HepG2 (cell line): ENCODE measurements around the gene TESPA1. TPM values are rescaled to one million over a fixed set of nuclear protein-coding genes. Genes with fewer than 3 reads are reported as not detected.

Experiments used
- ATAC-seq: fragments of 200-7000 bp; cut with Tn5 transposase; 3 replicates; pipeline ENCODE4 v1.9.1; 2020; ENCODE audit warnings: mild to moderate bottlenecking, moderate library complexity
- BruUV-seq: library from RNA; stranded (reverse); fragments of 400-500 nt; replicated peaks from 2 replicates; lab custom pipeline; 2021; lab: Mats Ljungman, UMichigan
- CTCF ChIA-PET: fragments of 300-600 bp; formaldehyde crosslinking; extraction: SDS; loops from one replicate; lab custom pipeline; 2021; ENCODE audit warnings: low total read pairs, inconsistent platforms, low intra/inter-chr PET ratio; lab: Yijun Ruan, JAX
- POLR2A ChIA-PET: fragments of 350-600 bp; sonication (Branson Sonifier 250); formaldehyde crosslinking; loops from one replicate; lab custom pipeline; 2020; ENCODE audit warnings: antibody characterized with exemption, inconsistent platforms; lab: Yijun Ruan, JAX
- DNase-seq: peaks from one replicate; pipeline ENCODE4 v3.0.0-alpha.2; 2015; ENCODE audit warnings: low spot score
- FAIRE-seq: peaks from 3 replicates; lab custom pipeline; 2011; peaks lifted over from hg19 to GRCh38; lab: Jason Lieb, UNC
- H2AFZ ChIP-seq: one replicate; pipeline ENCODE4 v1.6.1; 2011; ENCODE audit warnings: low read length, inconsistent platforms
- H3K27ac ChIP-seq: fragments of 300-600 bp; 3 replicates; pipeline ENCODE4 v1.8.0; 2011; ENCODE audit warnings: mixed run types, mild to moderate bottlenecking, mixed read lengths, low read length, inconsistent platforms; ENCODE audit not compliant: insufficient read depth; ENCODE audit errors: extremely low read length
- H3K27me3 ChIP-seq, 2 experiments: fragments of 200-600 bp in 1 of 2; 2 replicates in 1 of 2; 3 replicates in 1 of 2; pipeline versions ENCODE4 v1.6.0 to v1.8.0; 2011; ENCODE audit warnings: low read length in 2 of 2, mild to moderate bottlenecking in 2 of 2, moderate library complexity in 2 of 2, inconsistent platforms in 1 of 2; ENCODE audit not compliant: insufficient read depth in 2 of 2, control insufficient read depth in 1 of 2
- H3K36me3 ChIP-seq, 2 experiments: fragments of 200-600 bp in 1 of 2; replicated peaks in 1 of 2; 2 replicates in 1 of 2; 3 replicates in 1 of 2; pipeline versions ENCODE4 v1.5.1 to v1.8.0; 2011; ENCODE audit warnings: low read length in 2 of 2, inconsistent platforms in 1 of 2; ENCODE audit not compliant: insufficient read depth in 2 of 2, control insufficient read depth in 1 of 2
- H3K4me1 ChIP-seq: 2 replicates; pipeline ENCODE4 v1.5.1; 2012; ENCODE audit warnings: low read length, inconsistent platforms; ENCODE audit not compliant: insufficient read depth
- H3K4me2 ChIP-seq: 2 replicates; pipeline ENCODE4 v1.6.0; 2011; ENCODE audit warnings: low read depth, low read length, inconsistent platforms
- H3K4me3 ChIP-seq, 3 experiments: fragments of 200-600 bp in 1 of 3; sonication (generic), shearing (Covaris generic) in 1 of 3; replicated peaks in 1 of 3; 2 replicates each; pipeline ENCODE4 v1.5.1; 2011 to 2016; ENCODE audit warnings: low read length in 3 of 3, inconsistent platforms in 2 of 3, low read depth in 2 of 3, mild to moderate bottlenecking in 2 of 3, control low read depth in 1 of 3, mixed read lengths in 1 of 3; ENCODE audit not compliant: insufficient read depth in 1 of 3
- H3K79me2 ChIP-seq: one replicate; pipeline ENCODE4 v1.6.1; 2011; ENCODE audit warnings: low read length, inconsistent platforms; ENCODE audit not compliant: insufficient read depth
- H3K9ac ChIP-seq: 2 replicates; pipeline ENCODE4 v1.6.0; 2011; ENCODE audit warnings: mild to moderate bottlenecking, low read depth, low read length, inconsistent platforms; ENCODE audit not compliant: insufficient read depth
- H3K9me3 ChIP-seq: 2 replicates; pipeline ENCODE4 v1.5.1; 2012; ENCODE audit warnings: mild to moderate bottlenecking, low read length
- H4K20me1 ChIP-seq: 2 replicates; pipeline ENCODE4 v1.6.0; 2011; ENCODE audit warnings: inconsistent platforms, mild to moderate bottlenecking, low read length, moderate library complexity; ENCODE audit not compliant: insufficient read depth
- CSRNP2 ChIP-seq: sonication (generic); formaldehyde crosslinking; conservative IDR thresholded peaks from 2 replicates; pipeline ENCODE4 v1.8.0; 2022; ENCODE audit warnings: low read depth, missing genetic modification reagents
- FUBP1 ChIP-seq: sonication (generic); formaldehyde crosslinking; IDR thresholded peaks from 2 replicates; pipeline ENCODE4 v1.5.1; 2020; ENCODE audit warnings: missing genetic modification reagents, mild to moderate bottlenecking, borderline replicate concordance
- KAT7 ChIP-seq: IDR thresholded peaks from 2 replicates; pipeline ENCODE4 v1.6.1; 2018; ENCODE audit warnings: borderline replicate concordance, missing compliant biosample characterization
- KLF15 ChIP-seq: sonication (generic); formaldehyde crosslinking; IDR thresholded peaks from 2 replicates; pipeline ENCODE4 v1.8.1; 2023; ENCODE audit warnings: borderline replicate concordance, mild to moderate bottlenecking, inconsistent platforms, missing genetic modification reagents, mixed read lengths
- LRRFIP1 ChIP-seq: sonication (generic); formaldehyde crosslinking; conservative IDR thresholded peaks from 2 replicates; pipeline ENCODE4 v1.4.0; 2020; ENCODE audit warnings: missing genetic modification reagents
- NCOA5 ChIP-seq: sonication (generic); formaldehyde crosslinking; IDR thresholded peaks from 2 replicates; pipeline ENCODE4 v1.4.0; 2020; ENCODE audit warnings: missing genetic modification reagents
- SMC3 ChIP-seq: IDR thresholded peaks from 2 replicates; pipeline ENCODE4 v1.6.1; 2011; ENCODE audit warnings: low read length, improper control_type of control experiment
- STAT6 ChIP-seq: sonication (generic); formaldehyde crosslinking; IDR thresholded peaks from 2 replicates; pipeline ENCODE4 v1.4.0; 2020; ENCODE audit warnings: missing genetic modification reagents, mild to moderate bottlenecking, borderline replicate concordance
- ZNF276 ChIP-seq: sonication (generic); formaldehyde crosslinking; IDR thresholded peaks from 2 replicates; pipeline ENCODE4 v1.4.0; 2020; ENCODE audit warnings: mild to moderate bottlenecking, low read depth, missing genetic modification reagents
- ZNF33A ChIP-seq: sonication (generic); formaldehyde crosslinking; IDR thresholded peaks from 2 replicates; pipeline ENCODE4 v1.5.1; 2020; ENCODE audit warnings: missing genetic modification reagents, mild to moderate bottlenecking, moderate library complexity, borderline replicate concordance
- ZNF816 ChIP-seq: sonication (generic); formaldehyde crosslinking; IDR thresholded peaks from 2 replicates; pipeline ENCODE4 v1.8.0; 2022; ENCODE audit warnings: missing genetic modification reagents, mild to moderate bottlenecking, borderline replicate concordance
- ZNF83 ChIP-seq: sonication (generic); formaldehyde crosslinking; IDR thresholded peaks from 2 replicates; pipeline ENCODE4 v1.4.0; 2020; ENCODE audit warnings: missing genetic modification reagents, mild to moderate bottlenecking, borderline replicate concordance
- ZSCAN12 ChIP-seq: sonication (generic); formaldehyde crosslinking; IDR thresholded peaks from 2 replicates; pipeline ENCODE4 v1.9.0; 2021; ENCODE audit warnings: mild to moderate bottlenecking, missing genetic modification reagents
- ZSCAN22 ChIP-seq: sonication (generic); formaldehyde crosslinking; IDR thresholded peaks from 2 replicates; pipeline ENCODE4 v1.4.0; 2020; ENCODE audit warnings: mild to moderate bottlenecking, missing genetic modification reagents
- WGBS: methylation state at CpG from one replicate; pipeline ENCODE4 v1.1.6; 2017; ENCODE audit warnings: low lambda C conversion rate; 5-methylcytosine and 5-hydroxymethylcytosine counted together
- in situ Hi-C: cut with HindIII; loops from 2 replicates; pipeline ENCODE4 v1.10.0; 2017; ENCODE audit warnings: low pct_unique_long_range_greater_than_20kb; ENCODE audit not compliant: extremely low pct_ligation_motif_present
- intact Hi-C: fragments of 100-400 bp; cut with micrococcal nuclease; formaldehyde crosslinking; loops from one replicate; pipeline ENCODE4 v1.10.0; 2022; ENCODE audit not compliant: unreplicated experiment
- polyA plus RNA-seq, 8 experiments: library from polyadenylated mRNA; depleted of rRNA in 3 of 8; stranded (reverse) in 7 of 8; unstranded in 1 of 8; fragments of >200 nt; fragmentation: Illumina TruSeq in 4 of 8; extraction: Trizol in 4 of 8; gene quantifications; 2 replicates each; pipeline versions ENCODE4 v1.2.1 to v1.2.3, GENCODE V29; 2011 to 2016; ENCODE audit warnings: low read depth in 4 of 8, missing spikeins in 1 of 8, mixed read lengths in 1 of 8; ENCODE audit not compliant: insufficient read depth in 1 of 8
- total RNA-seq, 5 experiments: library from RNA; depleted of rRNA; stranded (reverse); fragments of >200 nt; fragmentation: Illumina TruSeq; extraction: Trizol; gene quantifications; 2 replicates each; pipeline ENCODE4 v1.2.3, GENCODE V29; 2016; ENCODE audit warnings: low read depth in 1 of 5

TESPA1 gene
- total and polyA plus RNA-seq, 2 of the 13 experiments (the other 11 are each of a cell fraction or from before 2014, with no cell fraction given): not detected

- Histone ChIP-seq H3K4me2 (no peak overlapping the region), H3K4me3 (no peak overlapping the region), H3K4me1 (no peaks in the 10 kb centered on the region), H2AFZ (no peak overlapping the region), H3K79me2 (no peaks in the 10 kb centered on the region), H3K27ac (no peak overlapping the region), H3K27me3 (no peaks in the 10 kb centered on the region; a peak in 1 of 5 replicates), H3K9ac (no peak overlapping the region), H3K36me3 (no peaks in the 10 kb centered on the region), H4K20me1 (no peaks in the 10 kb centered on the region), H3K9me3 (peaks cover 9% of the 10 kb centered on the region)
- DNase-seq (no peak), FAIRE-seq (no peak), ATAC-seq (no peak)
- POLR2A ChIA-PET: no interaction called here
- intact Hi-C loops: no loop called here
- WGBS: 0% methylated on average over 1 of the region's 1 CpG
- in situ Hi-C loops: no loop called here
- no TSS peak for BruUV-seq
- CTCF ChIA-PET: no interaction called here
- TF ChIP-seq ZNF33A (CRISPR knock-in tag) (no peak), ZSCAN22 (CRISPR knock-in tag) (no peak), FUBP1 (no peak), ZNF83 (no peak), KLF15 (no peak), ZNF816 (no peak), SMC3 (no peak), CSRNP2 (CRISPR knock-in tag) (no peak), ZNF276 (CRISPR knock-in tag) (no peak), STAT6 (CRISPR knock-in tag) (no peak), KAT7 (no peak), NCOA5 (CRISPR knock-in tag) (no peak), ZSCAN12 (CRISPR knock-in tag) (no peak), LRRFIP1 (CRISPR knock-in tag) (no peak)
Measured at GRCh38 chr12:54933376-54933775, 51.2 kb downstream of the TESPA1 start.
